Measurements from ENCODE around the gene CLUH. TPM values are rescaled to one million over a fixed set of nuclear protein-coding genes. Genes with fewer than 3 reads are reported as not detected.

Gene CLUH
- total RNA-seq, 1 experiment from 2014 or later = 175 TPM

GRCh38 chr17:2649191-2649590 lies 62.4 kb downstream of the CLUH start:
- intact Hi-C loops (cut with micrococcal nuclease) = no loop called here
- H3K9ac ChIP-seq (ENCODE audit: low read length) = no peak overlapping the region
- H3K36me3 ChIP-seq (ENCODE audit: control insufficient read depth in 1 of 2, insufficient read depth in 2 of 2, low read length in 2 of 2) = no peaks in the 10 kb centered on the region
- ChIA-PET POLR2A (no interaction called here), CTCF (no interaction called here), RAD21 (ENCODE audit: low non-redundant PET in 1 of 2, low total read pairs in 2 of 2, uncharacterized antibody in 2 of 2, unreplicated experiment in 2 of 2) (no interaction called here)
- no peak overlapping the region for H2AFZ ChIP-seq (ENCODE audit: low read depth, low read length, poor library complexity, severe bottlenecking)
- H3K9me3 ChIP-seq (ENCODE audit: control insufficient read depth in 1 of 2, insufficient read depth in 1 of 2, low read depth in 1 of 2, low read length in 2 of 2) = no peaks in the 10 kb centered on the region
- H3K4me1 ChIP-seq (ENCODE audit: control insufficient read depth in 1 of 2, insufficient read depth in 2 of 2, low read length in 2 of 2) = peaks cover 0 to 15% of the 10 kb centered on the region in 2 experiments; a peak in 2 of 4 replicates
- no peak overlapping the region for H3K27ac ChIP-seq (ENCODE audit: low read depth, low read length)
- ATAC-seq (no peak), DNase-seq (ENCODE audit: low read depth, low spot score) (no peak)
- H4K20me1 ChIP-seq (ENCODE audit: insufficient read depth) = no peaks in the 10 kb centered on the region
- TF ChIP-seq MAX (IDR thresholded peaks at IDR 0.05) (no peak), RAD21 (IDR thresholded peaks at IDR 0.05; ENCODE audit: low read depth) (no peak), POLR2A (IDR thresholded peaks at IDR 0.05; ENCODE audit: borderline replicate concordance, extremely low read depth, insufficient read depth, insufficient read length) (no peak)
- H3K4me3 ChIP-seq (replicated peaks in 1 of 2; ENCODE audit: low read depth in 1 of 2, low read length in 2 of 2) = no peak overlapping the region
- peaks cover 92% of the 10 kb centered on the region for H3K79me2 ChIP-seq (ENCODE audit: insufficient read depth, low read length)
- H3K27me3 ChIP-seq (ENCODE audit: insufficient read depth, low read length) = no peaks in the 10 kb centered on the region
- H3K4me2 ChIP-seq (ENCODE audit: low read length) = no peak overlapping the region
- no peaks in the 10 kb centered on the region for H3K9me2 ChIP-seq (ENCODE audit: insufficient read depth)
- no TSS peak for BruUV-seq (replicated peaks)

GRCh38 chr17:2647957-2648356 lies 63.6 kb downstream of the CLUH start:
- H4K20me1 ChIP-seq (ENCODE audit: insufficient read depth) = no peaks in the 10 kb centered on the region
- BruUV-seq (replicated peaks) = no TSS peak

More at GRCh38 chr17:2647957-2648356, 63.6 kb downstream of the CLUH start:
- H3K79me2 ChIP-seq (ENCODE audit: insufficient read depth, low read length) = peaks cover 89% of the 10 kb centered on the region
- RAD21 ChIA-PET (ENCODE audit: low non-redundant PET in 1 of 2, low total read pairs in 2 of 2, uncharacterized antibody in 2 of 2, unreplicated experiment in 2 of 2) = interaction anchor here in 1 of 2 experiments (0.6 kb wide), 1 partner anchor 11 kb away, joined by 4 read pairs; no protein-coding TSS in a partner anchor
- no peak overlapping the region for H2AFZ ChIP-seq (ENCODE audit: low read depth, low read length, poor library complexity, severe bottlenecking)
- no peaks in the 10 kb centered on the region for H3K9me3 ChIP-seq (ENCODE audit: control insufficient read depth in 1 of 2, insufficient read depth in 1 of 2, low read depth in 1 of 2, low read length in 2 of 2)
- H3K4me1 ChIP-seq (ENCODE audit: control insufficient read depth in 1 of 2, insufficient read depth in 2 of 2, low read length in 2 of 2) = peaks cover 0 to 15% of the 10 kb centered on the region in 2 experiments; a peak in 2 of 4 replicates
- H3K9me2 ChIP-seq (ENCODE audit: insufficient read depth) = no peaks in the 10 kb centered on the region
- no peak overlapping the region for H3K9ac ChIP-seq (ENCODE audit: low read length)
- POLR2A ChIA-PET = no interaction called here
- TF ChIP-seq ZNF274 (IDR thresholded peaks at IDR 0.05; ENCODE audit: low read depth, low read length) = no peak
- no peak for TF ChIP-seq JUND (IDR thresholded peaks at IDR 0.05)
- no peak for TF ChIP-seq YY1 (IDR thresholded peaks at IDR 0.05; ENCODE audit: extremely low read depth, insufficient replicate concordance, low read depth, low read length)
- no peak for TF ChIP-seq FOSL1 (IDR thresholded peaks at IDR 0.05; ENCODE audit: low read depth)
- TF ChIP-seq POLR2A (IDR thresholded peaks at IDR 0.05; ENCODE audit: borderline replicate concordance, extremely low read depth, insufficient read depth, insufficient read length) = no peak
- TF ChIP-seq SRF (IDR thresholded peaks at IDR 0.05; ENCODE audit: low read depth) = no peak
- TF ChIP-seq EZH2phosphoT487 (IDR thresholded peaks at IDR 0.05; ENCODE audit: borderline replicate concordance) = no peak
- no peak for TF ChIP-seq ELF1 (IDR thresholded peaks at IDR 0.05; ENCODE audit: borderline replicate concordance, low read depth)
- no peak for TF ChIP-seq TCF7L2 (IDR thresholded peaks at IDR 0.05; ENCODE audit: borderline replicate concordance, extremely low read depth, insufficient read depth, insufficient read length)
- TF ChIP-seq, protein P1, sequence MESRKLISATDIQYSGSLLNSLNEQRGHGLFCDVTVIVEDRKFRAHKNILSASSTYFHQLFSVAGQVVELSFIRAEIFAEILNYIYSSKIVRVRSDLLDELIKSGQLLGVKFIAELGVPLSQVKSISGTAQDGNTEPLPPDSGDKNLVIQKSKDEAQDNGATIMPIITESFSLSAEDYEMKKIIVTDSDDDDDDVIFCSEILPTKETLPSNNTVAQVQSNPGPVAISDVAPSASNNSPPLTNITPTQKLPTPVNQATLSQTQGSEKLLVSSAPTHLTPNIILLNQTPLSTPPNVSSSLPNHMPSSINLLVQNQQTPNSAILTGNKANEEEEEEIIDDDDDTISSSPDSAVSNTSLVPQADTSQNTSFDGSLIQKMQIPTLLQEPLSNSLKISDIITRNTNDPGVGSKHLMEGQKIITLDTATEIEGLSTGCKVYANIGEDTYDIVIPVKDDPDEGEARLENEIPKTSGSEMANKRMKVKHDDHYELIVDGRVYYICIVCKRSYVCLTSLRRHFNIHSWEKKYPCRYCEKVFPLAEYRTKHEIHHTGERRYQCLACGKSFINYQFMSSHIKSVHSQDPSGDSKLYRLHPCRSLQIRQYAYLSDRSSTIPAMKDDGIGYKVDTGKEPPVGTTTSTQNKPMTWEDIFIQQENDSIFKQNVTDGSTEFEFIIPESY (IDR thresholded peaks at IDR 0.05; ENCODE audit: extremely low read depth, insufficient replicate concordance, low read length) = no peak
- TF ChIP-seq RAD21 (IDR thresholded peaks at IDR 0.05; ENCODE audit: low read depth) = no peak
- no peak for TF ChIP-seq EGR1 (IDR thresholded peaks at IDR 0.05; ENCODE audit: low read depth)
- no peak for TF ChIP-seq SP1 (IDR thresholded peaks at IDR 0.05; ENCODE audit: low read depth)
- no peak for TF ChIP-seq EZH2 (IDR thresholded peaks at IDR 0.05)
- no peak for TF ChIP-seq ZFX (IDR thresholded peaks at IDR 0.05)
- no peak for TF ChIP-seq REST (IDR thresholded peaks at IDR 0.05; ENCODE audit: low read depth)
- no peaks in the 10 kb centered on the region for H3K27me3 ChIP-seq (ENCODE audit: insufficient read depth, low read length)
- ATAC-seq (no peak), DNase-seq (ENCODE audit: low read depth, low spot score) (no peak)
- no peak overlapping the region for H3K4me2 ChIP-seq (ENCODE audit: low read length)
- intact Hi-C loops (cut with micrococcal nuclease) = no loop called here
- H3K36me3 ChIP-seq (ENCODE audit: control insufficient read depth in 1 of 2, insufficient read depth in 2 of 2, low read length in 2 of 2) = peaks cover 0 to 3% of the 10 kb centered on the region in 2 experiments; a peak in 1 of 4 replicates
- no peak overlapping the region for H3K27ac ChIP-seq (ENCODE audit: low read depth, low read length)
- no peak overlapping the region for H3K4me3 ChIP-seq (replicated peaks in 1 of 2; ENCODE audit: low read depth in 1 of 2, low read length in 2 of 2)
- CTCF ChIA-PET = no interaction called here

Measured in HCT116 (cell line).